ENCODE measurements around the gene EXOC8. TPM values are rescaled to one million over a fixed set of nuclear protein-coding genes. Genes with fewer than 3 reads are reported as not detected.
A peak's percentile ranks its signal among the peaks of the same experiment; 100 is the strongest.

Gene EXOC8
- total and polyA plus RNA-seq, 2 of the 13 experiments (the other 11 are each of a cell fraction or from before 2014, with no cell fraction given), result 2.1 to 7.9 TPM

DNA sequence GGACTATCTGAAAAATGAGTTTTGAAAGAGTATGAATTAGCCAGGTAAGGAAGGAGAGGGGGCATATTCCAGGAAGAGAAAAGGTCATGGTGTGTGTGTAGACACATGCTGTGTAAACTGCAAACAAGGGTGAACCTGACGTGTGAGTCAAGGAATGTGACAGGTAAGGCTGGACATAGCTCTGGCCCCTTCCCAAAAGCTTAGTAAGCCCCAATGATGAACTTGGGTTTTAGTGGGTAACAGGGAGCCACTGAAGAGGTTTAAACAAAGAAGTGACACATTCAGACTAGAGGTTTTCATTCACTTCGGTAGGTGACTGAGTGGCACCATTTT lies 47.7 kb upstream of the EXOC8 start:
- POLR2A ChIA-PET, result interaction anchor here (0.6 to 1.6 kb wide), 2 partner anchors 143 to 146 kb away, joined by 3 read pairs; partner anchors contain the start of gene TSNAX
- TF ChIP-seq HNRNPK (IDR thresholded peaks at IDR 0.05; ENCODE audit: low read depth, low read length, poor library complexity, severe bottlenecking), result no peak
- TF ChIP-seq, protein P1, sequence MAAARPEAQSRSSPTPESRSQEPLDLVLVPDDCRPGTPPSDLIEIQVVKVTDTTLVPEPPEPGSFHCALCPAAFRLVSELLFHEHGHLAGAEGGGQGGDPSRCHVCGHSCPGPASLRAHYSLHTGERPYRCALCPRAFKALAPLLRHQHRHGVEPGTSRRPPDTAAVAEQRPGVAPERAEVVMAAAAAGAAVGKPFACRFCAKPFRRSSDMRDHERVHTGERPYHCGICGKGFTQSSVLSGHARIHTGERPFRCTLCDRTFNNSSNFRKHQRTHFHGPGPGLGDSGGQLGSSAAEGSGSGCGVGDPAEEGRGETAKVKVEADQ (CRISPR knock-in tag; IDR thresholded peaks at IDR 0.05; ENCODE audit: borderline replicate concordance), result no peak
- TF ChIP-seq ZNF83 (CRISPR knock-in tag; IDR thresholded peaks at IDR 0.05; ENCODE audit: borderline replicate concordance), result no peak
- TF ChIP-seq, protein P2, sequence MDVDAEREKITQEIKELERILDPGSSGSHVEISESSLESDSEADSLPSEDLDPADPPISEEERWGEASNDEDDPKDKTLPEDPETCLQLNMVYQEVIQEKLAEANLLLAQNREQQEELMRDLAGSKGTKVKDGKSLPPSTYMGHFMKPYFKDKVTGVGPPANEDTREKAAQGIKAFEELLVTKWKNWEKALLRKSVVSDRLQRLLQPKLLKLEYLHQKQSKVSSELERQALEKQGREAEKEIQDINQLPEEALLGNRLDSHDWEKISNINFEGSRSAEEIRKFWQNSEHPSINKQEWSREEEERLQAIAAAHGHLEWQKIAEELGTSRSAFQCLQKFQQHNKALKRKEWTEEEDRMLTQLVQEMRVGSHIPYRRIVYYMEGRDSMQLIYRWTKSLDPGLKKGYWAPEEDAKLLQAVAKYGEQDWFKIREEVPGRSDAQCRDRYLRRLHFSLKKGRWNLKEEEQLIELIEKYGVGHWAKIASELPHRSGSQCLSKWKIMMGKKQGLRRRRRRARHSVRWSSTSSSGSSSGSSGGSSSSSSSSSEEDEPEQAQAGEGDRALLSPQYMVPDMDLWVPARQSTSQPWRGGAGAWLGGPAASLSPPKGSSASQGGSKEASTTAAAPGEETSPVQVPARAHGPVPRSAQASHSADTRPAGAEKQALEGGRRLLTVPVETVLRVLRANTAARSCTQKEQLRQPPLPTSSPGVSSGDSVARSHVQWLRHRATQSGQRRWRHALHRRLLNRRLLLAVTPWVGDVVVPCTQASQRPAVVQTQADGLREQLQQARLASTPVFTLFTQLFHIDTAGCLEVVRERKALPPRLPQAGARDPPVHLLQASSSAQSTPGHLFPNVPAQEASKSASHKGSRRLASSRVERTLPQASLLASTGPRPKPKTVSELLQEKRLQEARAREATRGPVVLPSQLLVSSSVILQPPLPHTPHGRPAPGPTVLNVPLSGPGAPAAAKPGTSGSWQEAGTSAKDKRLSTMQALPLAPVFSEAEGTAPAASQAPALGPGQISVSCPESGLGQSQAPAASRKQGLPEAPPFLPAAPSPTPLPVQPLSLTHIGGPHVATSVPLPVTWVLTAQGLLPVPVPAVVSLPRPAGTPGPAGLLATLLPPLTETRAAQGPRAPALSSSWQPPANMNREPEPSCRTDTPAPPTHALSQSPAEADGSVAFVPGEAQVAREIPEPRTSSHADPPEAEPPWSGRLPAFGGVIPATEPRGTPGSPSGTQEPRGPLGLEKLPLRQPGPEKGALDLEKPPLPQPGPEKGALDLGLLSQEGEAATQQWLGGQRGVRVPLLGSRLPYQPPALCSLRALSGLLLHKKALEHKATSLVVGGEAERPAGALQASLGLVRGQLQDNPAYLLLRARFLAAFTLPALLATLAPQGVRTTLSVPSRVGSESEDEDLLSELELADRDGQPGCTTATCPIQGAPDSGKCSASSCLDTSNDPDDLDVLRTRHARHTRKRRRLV (CRISPR knock-in tag; IDR thresholded peaks at IDR 0.05), result no peak
- TF ChIP-seq ZMYM3 (CRISPR knock-in tag; IDR thresholded peaks at IDR 0.05), result no peak
- TF ChIP-seq ELF1 (CRISPR knock-in tag; IDR thresholded peaks at IDR 0.05), result no peak
- TF ChIP-seq ZNF3 (CRISPR knock-in tag; IDR thresholded peaks at IDR 0.05), result no peak
- no peak for TF ChIP-seq TRIM24 (CRISPR knock-in tag; IDR thresholded peaks at IDR 0.05)
- no peak for TF ChIP-seq SOX13 (IDR thresholded peaks at IDR 0.05)
- TF ChIP-seq SOX13 (CRISPR knock-in tag; conservative IDR thresholded peaks at IDR 0.05 in 1 of 2, IDR thresholded peaks at IDR 0.05 in 1 of 2), result no peak
- TF ChIP-seq FOXA3 (CRISPR knock-in tag; IDR thresholded peaks at IDR 0.05), result peak; percentile 53; the same call in 1 of the 2 replicates
- no peak for TF ChIP-seq FOXA1 (IDR thresholded peaks at IDR 0.05)
- TF ChIP-seq FOXA1 (CRISPR knock-in tag; IDR thresholded peaks at IDR 0.05), result peak; percentile 50; the same call in 1 of the 2 replicates
- peak; percentile 49; the same call in 1 of the 2 replicates for TF ChIP-seq RXRA (CRISPR knock-in tag; IDR thresholded peaks at IDR 0.05)
- TF ChIP-seq, protein P3, sequence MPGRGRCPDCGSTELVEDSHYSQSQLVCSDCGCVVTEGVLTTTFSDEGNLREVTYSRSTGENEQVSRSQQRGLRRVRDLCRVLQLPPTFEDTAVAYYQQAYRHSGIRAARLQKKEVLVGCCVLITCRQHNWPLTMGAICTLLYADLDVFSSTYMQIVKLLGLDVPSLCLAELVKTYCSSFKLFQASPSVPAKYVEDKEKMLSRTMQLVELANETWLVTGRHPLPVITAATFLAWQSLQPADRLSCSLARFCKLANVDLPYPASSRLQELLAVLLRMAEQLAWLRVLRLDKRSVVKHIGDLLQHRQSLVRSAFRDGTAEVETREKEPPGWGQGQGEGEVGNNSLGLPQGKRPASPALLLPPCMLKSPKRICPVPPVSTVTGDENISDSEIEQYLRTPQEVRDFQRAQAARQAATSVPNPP (CRISPR knock-in tag; IDR thresholded peaks at IDR 0.05), result no peak
- peak; percentile 91 for TF ChIP-seq TEAD3 (CRISPR knock-in tag; optimal IDR thresholded peaks at IDR 0.05; ENCODE audit: borderline replicate concordance)
- TF ChIP-seq, protein P4, sequence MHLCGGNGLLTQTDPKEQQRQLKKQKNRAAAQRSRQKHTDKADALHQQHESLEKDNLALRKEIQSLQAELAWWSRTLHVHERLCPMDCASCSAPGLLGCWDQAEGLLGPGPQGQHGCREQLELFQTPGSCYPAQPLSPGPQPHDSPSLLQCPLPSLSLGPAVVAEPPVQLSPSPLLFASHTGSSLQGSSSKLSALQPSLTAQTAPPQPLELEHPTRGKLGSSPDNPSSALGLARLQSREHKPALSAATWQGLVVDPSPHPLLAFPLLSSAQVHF (CRISPR knock-in tag; IDR thresholded peaks at IDR 0.05), result no peak
- TF ChIP-seq STAG1 (CRISPR knock-in tag; IDR thresholded peaks at IDR 0.05), result no peak

More for the DNA sequence above, 47.7 kb upstream of the EXOC8 start:
- no TSS peak for BruUV-seq (replicated peaks)
- H3K36me3 ChIP-seq (replicated peaks in 1 of 2; ENCODE audit: control insufficient read depth in 1 of 2, insufficient read depth in 2 of 2, low read length in 2 of 2), result peaks cover 3 to 24% of the 10 kb centered on the region in 2 experiments
- intact Hi-C loops (cut with micrococcal nuclease; ENCODE audit: unreplicated experiment), result no loop called here
- H2AFZ ChIP-seq (ENCODE audit: low read length), result no peak overlapping the region
- in situ Hi-C loops (cut with HindIII; ENCODE audit: extremely low pct_ligation_motif_present, low pct_unique_long_range_greater_than_20kb), result no loop called here
- peak; percentile 71 for ATAC-seq
- peak overlapping the region; percentile 5 for H3K4me2 ChIP-seq (ENCODE audit: low read depth, low read length)
- DNase-seq (ENCODE audit: low spot score), result peak; percentile 43
- H3K27ac ChIP-seq (ENCODE audit: extremely low read length, insufficient read depth, low read length), result peak overlapping the region; percentile 0
- no peak overlapping the region for H3K9ac ChIP-seq (ENCODE audit: insufficient read depth, low read depth, low read length)
- H3K79me2 ChIP-seq (ENCODE audit: insufficient read depth, low read length), result peaks cover 95% of the 10 kb centered on the region
- no peak overlapping the region for H3K4me3 ChIP-seq (replicated peaks in 1 of 3; ENCODE audit: insufficient read depth in 1 of 3, low read depth in 2 of 3, low read length in 3 of 3)
- H4K20me1 ChIP-seq (ENCODE audit: insufficient read depth, low read length), result peaks cover 77% of the 10 kb centered on the region
- no peaks in the 10 kb centered on the region for H3K27me3 ChIP-seq (ENCODE audit: control insufficient read depth in 1 of 2, insufficient read depth in 2 of 2, low read length in 2 of 2)
- CTCF ChIA-PET (ENCODE audit: low intra/inter-chr PET ratio, low total read pairs), result no interaction called here
- peaks cover 65% of the 10 kb centered on the region for H3K4me1 ChIP-seq (ENCODE audit: insufficient read depth, low read length)
- H3K9me3 ChIP-seq (ENCODE audit: low read length), result no peaks in the 10 kb centered on the region
- WGBS (ENCODE audit: low lambda C conversion rate), result 43% methylated on average over 2 of the region's 2 CpGs
- FAIRE-seq, result peak; percentile 37

Data from HepG2 (cell line).